CD4-positive, alpha-beta T cell (primary cell): ENCODE data around the gene TRIB2. TPM values are rescaled to one million over a fixed set of nuclear protein-coding genes. Genes with fewer than 3 reads are reported as not detected.

ENCODE experiments used
- ATAC-seq: fragments of 200-7000 bp; cut with Tn5 transposase; one replicate; pipeline ENCODE4 v1.10.0; 2022; ENCODE audit warnings: mild to moderate bottlenecking; ENCODE audit not compliant: poor library complexity
- CTCF ChIA-PET: fragments of 350-600 bp; sonication (Branson Sonifier 250); formaldehyde crosslinking; loops from one replicate; lab custom pipeline; 2021; ENCODE audit warnings: antibody characterized with exemption, inconsistent platforms; lab: Charles Lee
- POLR2A ChIA-PET: fragments of 350-600 bp; sonication (Branson Sonifier 250); formaldehyde crosslinking; loops from one replicate; lab custom pipeline; 2021; ENCODE audit warnings: antibody characterized with exemption, inconsistent platforms; lab: Charles Lee
- DNase-seq, 14 experiments: peaks; one replicate each; pipeline ENCODE4 v3.0.0-alpha.2; 2013 to 2020; ENCODE audit warnings: mixed read lengths in 2 of 14
- H3K27ac ChIP-seq, 2 donors: one replicate each; pipeline versions ENCODE4 v1.5.1 to v1.7.0; 2013; ENCODE audit warnings: low read length in 2 of 2, low read depth in 1 of 2, mild to moderate bottlenecking in 1 of 2
- H3K27me3 ChIP-seq, 2 experiments: 1 replicate in 1 of 2; 2 replicates in 1 of 2; pipeline versions ENCODE4 v1.6.1 to v1.7.0; 2013; ENCODE audit warnings: low read length in 2 of 2, control low read depth in 1 of 2, mild to moderate bottlenecking in 1 of 2, moderate library complexity in 1 of 2; ENCODE audit not compliant: insufficient read depth in 2 of 2, control insufficient read depth in 1 of 2
- H3K36me3 ChIP-seq: one replicate; pipeline ENCODE4 v1.6.1; 2013; ENCODE audit warnings: low read length, control low read depth; ENCODE audit not compliant: insufficient read depth
- H3K4me1 ChIP-seq: one replicate; pipeline ENCODE4 v1.6.1; 2013; ENCODE audit warnings: low read length, control low read depth; ENCODE audit not compliant: insufficient read depth
- H3K4me3 ChIP-seq: one replicate; pipeline ENCODE4 v1.5.1; 2013; ENCODE audit warnings: mild to moderate bottlenecking, low read length, moderate library complexity
- H3K9me3 ChIP-seq, 2 experiments: 1 replicate in 1 of 2; 2 replicates in 1 of 2; pipeline versions ENCODE4 v1.6.1 to v1.7.0; 2013; ENCODE audit warnings: low read length in 2 of 2, mild to moderate bottlenecking in 2 of 2, control low read depth in 1 of 2, moderate library complexity in 1 of 2; ENCODE audit not compliant: control insufficient read depth in 1 of 2, insufficient read depth in 1 of 2
- H3K27ac Mint-ChIP-seq: one replicate; pipeline ENCODE4 v1.8.0; 2020; ENCODE audit warnings: mixed read lengths
- H3K27me3 Mint-ChIP-seq: one replicate; pipeline ENCODE4 v1.8.0; 2021; ENCODE audit warnings: mixed read lengths
- H3K36me3 Mint-ChIP-seq: one replicate; pipeline ENCODE4 v1.8.0; 2021; ENCODE audit warnings: low read depth, mixed read lengths
- H3K4me1 Mint-ChIP-seq: one replicate; pipeline ENCODE4 v1.8.0; 2021; ENCODE audit warnings: low read depth, mixed read lengths
- H3K4me3 Mint-ChIP-seq: one replicate; pipeline ENCODE4 v1.8.0; 2020; ENCODE audit warnings: mild to moderate bottlenecking, mixed read lengths
- H3K9me3 Mint-ChIP-seq: one replicate; pipeline ENCODE4 v1.8.0; 2020; ENCODE audit warnings: mixed read lengths
- CTCF ChIP-seq: fragments of 200-600 bp; IDR thresholded peaks from one replicate; pipeline ENCODE4 v1.8.0; 2022; ENCODE audit warnings: antibody characterized with exemption, mild to moderate bottlenecking
- intact Hi-C, 2 experiments: fragments of 100-400 bp; cut with DNase I in 1 of 2; cut with micrococcal nuclease in 1 of 2; formaldehyde crosslinking; loops; one replicate each; pipeline versions ENCODE4 v1.15.1 to v1.9.0; 2023 to 2025; cut with DNase I, micrococcal nuclease
- total RNA-seq, 174 experiments: library from RNA in 2 of 174; stranded (reverse) in 2 of 174; gene quantifications; one replicate each; pipeline ENCODE4 v1.2.3 and lab custom pipeline; 2021 to 2026

The TRIB2 gene
- total RNA-seq, 2 experiments from 2014 or later = 91.3 to 102 TPM

- TF ChIP-seq CTCF = no peak
- intact Hi-C loops = no loop called here
- POLR2A ChIA-PET = interaction anchor here (0.6 kb wide), 1 partner anchor 15 kb away, joined by 3 read pairs; no protein-coding TSS in a partner anchor
Observed at GRCh38 chr2:12759248-12759647, 42.5 kb downstream of the TRIB2 start.

DNA sequence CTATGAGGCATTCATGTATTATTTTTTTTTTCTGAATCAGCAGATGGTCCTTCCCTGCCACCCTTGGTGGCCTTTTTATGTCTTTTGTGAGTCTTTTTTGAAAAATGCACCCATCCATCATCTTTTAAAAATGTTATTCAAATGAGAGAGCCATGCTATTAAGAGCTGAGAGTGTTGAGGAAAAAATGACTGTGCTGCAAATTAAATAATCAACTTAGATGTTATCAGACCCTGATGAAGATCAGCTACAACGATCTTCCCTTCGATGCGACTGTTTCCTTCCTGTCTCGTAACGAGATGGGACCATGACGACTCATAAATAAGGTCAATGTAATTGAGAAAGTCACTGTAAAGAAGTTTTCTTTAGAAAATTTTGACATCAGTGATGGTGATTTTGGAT, 44.4 kb downstream of the TRIB2 start:
- Histone ChIP-seq H3K9me3 (no peaks in the 10 kb centered on the region), H3K4me1 (peaks cover 4% of the 10 kb centered on the region), H3K27ac (no peak overlapping the region), H3K27me3 (no peaks in the 10 kb centered on the region), H3K4me3 (no peak overlapping the region), H3K36me3 (no peaks in the 10 kb centered on the region)
- Mint-ChIP-seq H3K4me1 (peaks cover 14% of the 10 kb centered on the region), H3K27ac (no peak overlapping the region), H3K4me3 (no peak overlapping the region), H3K36me3 (no peaks in the 10 kb centered on the region), H3K9me3 (peaks cover 2% of the 10 kb centered on the region), H3K27me3 (no peaks in the 10 kb centered on the region)
- intact Hi-C loops = no loop called here
- ChIA-PET CTCF (no interaction called here), POLR2A (no interaction called here)
- DNase-seq = peak in 3 of 14 experiments; percentile 12 to 33 (median 23)
- TF ChIP-seq CTCF = no peak
- no peak for ATAC-seq

More at GRCh38 chr2:12759248-12759647, 42.5 kb downstream of the TRIB2 start:
- Histone ChIP-seq H3K27me3 (no peaks in the 10 kb centered on the region), H3K9me3 (no peaks in the 10 kb centered on the region), H3K4me3 (no peak overlapping the region), H3K27ac (no peak overlapping the region), H3K36me3 (no peaks in the 10 kb centered on the region), H3K4me1 (peaks cover 4% of the 10 kb centered on the region)
- ATAC-seq (no peak), DNase-seq (no peak)
- Mint-ChIP-seq H3K27me3 (no peaks in the 10 kb centered on the region), H3K4me3 (no peak overlapping the region), H3K36me3 (no peaks in the 10 kb centered on the region), H3K4me1 (peaks cover 14% of the 10 kb centered on the region), H3K9me3 (peaks cover 1% of the 10 kb centered on the region), H3K27ac (no peak overlapping the region)
- CTCF ChIA-PET = no interaction called here

- POLR2A ChIA-PET = no interaction called here
- Mint-ChIP-seq H3K4me1 (peaks cover 14% of the 10 kb centered on the region), H3K9me3 (peaks cover 2% of the 10 kb centered on the region), H3K27ac (no peak overlapping the region), H3K36me3 (no peaks in the 10 kb centered on the region), H3K27me3 (no peaks in the 10 kb centered on the region), H3K4me3 (no peak overlapping the region)
- DNase-seq = no peak
- Histone ChIP-seq H3K27me3 (no peaks in the 10 kb centered on the region), H3K4me1 (peaks cover 4% of the 10 kb centered on the region), H3K9me3 (no peaks in the 10 kb centered on the region), H3K4me3 (no peak overlapping the region), H3K36me3 (no peaks in the 10 kb centered on the region), H3K27ac (no peak overlapping the region)
- TF ChIP-seq CTCF = no peak
- intact Hi-C loops = no loop called here
- no peak for ATAC-seq
- CTCF ChIA-PET = no interaction called here
Observed at GRCh38 chr2:12762337-12762736, 45.6 kb downstream of the TRIB2 start.
